ENCODE measurements around the gene CTNND1. TPM values are rescaled to one million over a fixed set of nuclear protein-coding genes. Genes with fewer than 3 reads are reported as not detected.

The CTNND1 gene
- total and polyA plus RNA-seq, 8 donors: 187 to 301 (median 263) TPM

DNA sequence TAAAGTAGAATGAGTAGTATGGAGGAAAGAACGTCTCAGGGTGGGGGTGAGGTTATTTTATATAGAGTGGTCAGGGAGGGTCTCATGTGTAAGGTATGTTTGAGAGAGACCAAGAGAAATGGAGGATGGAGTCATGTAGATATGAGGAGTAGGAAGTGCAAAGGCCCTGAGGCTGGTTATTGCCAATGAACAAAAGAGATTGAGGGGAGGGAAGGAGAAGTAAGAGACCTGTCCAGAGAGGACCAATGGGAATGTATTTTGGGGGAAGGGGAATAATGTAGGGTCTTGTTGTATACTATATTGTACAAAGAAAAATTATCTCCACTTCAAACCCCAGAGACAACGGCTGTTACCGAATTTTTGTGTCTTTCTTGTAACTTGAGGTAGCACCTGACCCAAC is 9.8 kb downstream of the CTNND1 start:
- ATAC-seq (no peak), DNase-seq (no peak)
- peak overlapping the region in 1 of 2 donors; percentile 82 for H3K27ac ChIP-seq
- no peaks in the 10 kb centered on the region for H3K9me3 ChIP-seq
- no peak overlapping the region for H3K4me3 ChIP-seq
- TF ChIP-seq, protein P1, sequence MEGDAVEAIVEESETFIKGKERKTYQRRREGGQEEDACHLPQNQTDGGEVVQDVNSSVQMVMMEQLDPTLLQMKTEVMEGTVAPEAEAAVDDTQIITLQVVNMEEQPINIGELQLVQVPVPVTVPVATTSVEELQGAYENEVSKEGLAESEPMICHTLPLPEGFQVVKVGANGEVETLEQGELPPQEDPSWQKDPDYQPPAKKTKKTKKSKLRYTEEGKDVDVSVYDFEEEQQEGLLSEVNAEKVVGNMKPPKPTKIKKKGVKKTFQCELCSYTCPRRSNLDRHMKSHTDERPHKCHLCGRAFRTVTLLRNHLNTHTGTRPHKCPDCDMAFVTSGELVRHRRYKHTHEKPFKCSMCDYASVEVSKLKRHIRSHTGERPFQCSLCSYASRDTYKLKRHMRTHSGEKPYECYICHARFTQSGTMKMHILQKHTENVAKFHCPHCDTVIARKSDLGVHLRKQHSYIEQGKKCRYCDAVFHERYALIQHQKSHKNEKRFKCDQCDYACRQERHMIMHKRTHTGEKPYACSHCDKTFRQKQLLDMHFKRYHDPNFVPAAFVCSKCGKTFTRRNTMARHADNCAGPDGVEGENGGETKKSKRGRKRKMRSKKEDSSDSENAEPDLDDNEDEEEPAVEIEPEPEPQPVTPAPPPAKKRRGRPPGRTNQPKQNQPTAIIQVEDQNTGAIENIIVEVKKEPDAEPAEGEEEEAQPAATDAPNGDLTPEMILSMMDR (IDR thresholded peaks at IDR 0.05): no peak
- H3K27me3 ChIP-seq: no peaks in the 10 kb centered on the region
- no peaks in the 10 kb centered on the region for H3K36me3 ChIP-seq
- H3K4me1 ChIP-seq: peaks cover 25 to 95% of the 10 kb centered on the region in 2 donors
- intact Hi-C loops (cut with DNase I): no loop called here

DNA sequence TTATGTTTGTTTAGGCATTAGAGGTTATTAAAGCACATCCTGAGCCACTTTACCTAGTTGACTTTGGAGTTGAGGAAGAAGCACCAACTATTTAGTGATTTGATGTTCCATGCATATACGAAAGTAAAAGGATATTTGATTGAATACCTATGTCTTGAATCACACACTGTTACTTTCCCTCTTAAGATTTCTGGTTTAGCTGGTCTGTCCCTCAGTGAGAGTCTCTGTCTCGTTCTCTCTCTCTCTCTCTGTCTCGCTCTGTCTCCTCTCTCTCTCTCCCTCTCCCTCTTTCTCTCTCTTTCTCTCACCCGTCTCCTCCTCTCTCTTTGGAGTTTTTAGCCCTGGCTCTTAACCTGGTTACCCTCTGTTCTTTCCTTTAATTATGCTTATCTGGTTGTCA is 11.0 kb downstream of the CTNND1 start:
- peak overlapping the region; percentile 49 to 82 for H3K27ac ChIP-seq
- H3K4me3 ChIP-seq: no peak overlapping the region
- no peaks in the 10 kb centered on the region for H3K9me3 ChIP-seq
- DNase-seq (no peak), ATAC-seq (peak; percentile 54)
- H3K4me1 ChIP-seq: peaks cover 34 to 96% of the 10 kb centered on the region in 2 donors
- H3K27me3 ChIP-seq: no peaks in the 10 kb centered on the region
- intact Hi-C loops (cut with DNase I): no loop called here
- H3K36me3 ChIP-seq: no peaks in the 10 kb centered on the region
- TF ChIP-seq, protein P1 (IDR thresholded peaks at IDR 0.05): no peak

DNA sequence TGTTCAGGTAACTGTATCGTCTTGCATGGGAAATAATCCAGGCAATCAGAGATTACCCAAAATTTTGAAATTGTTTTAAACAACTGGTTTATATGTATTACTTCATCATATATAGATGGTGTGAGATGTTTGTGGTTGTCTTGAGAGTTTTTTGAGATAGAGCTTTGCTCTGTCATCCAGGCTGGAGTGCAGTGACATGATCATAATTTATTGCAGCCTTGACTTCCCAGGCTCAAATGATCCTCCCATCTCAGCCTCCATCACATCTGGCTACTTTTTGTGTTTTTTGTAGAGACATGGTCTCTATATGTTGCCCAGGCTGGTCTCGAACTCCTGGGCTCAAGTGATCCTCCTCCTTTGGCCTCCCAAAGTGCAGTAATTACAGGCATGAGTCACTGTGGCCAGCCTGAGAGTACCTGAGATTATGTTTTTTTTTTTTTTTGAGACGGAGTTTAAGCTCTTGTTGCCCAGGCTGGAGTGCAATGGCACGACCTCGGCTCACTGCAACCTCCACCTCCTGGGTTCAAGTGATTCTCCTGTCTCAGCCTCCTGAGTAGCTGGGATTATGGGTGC is 11.5 kb downstream of the CTNND1 start:
- Histone ChIP-seq H3K36me3 (no peaks in the 10 kb centered on the region), H3K9me3 (no peaks in the 10 kb centered on the region), H3K27ac (peak overlapping the region in 1 of 2 donors; percentile 82), H3K27me3 (no peaks in the 10 kb centered on the region), H3K4me3 (no peak overlapping the region), H3K4me1 (peaks cover 39 to 96% of the 10 kb centered on the region in 2 donors)
- intact Hi-C loops (cut with DNase I): no loop called here
- TF ChIP-seq, protein P1 (IDR thresholded peaks at IDR 0.05): no peak
- DNase-seq (no peak), ATAC-seq (no peak)

DNA sequence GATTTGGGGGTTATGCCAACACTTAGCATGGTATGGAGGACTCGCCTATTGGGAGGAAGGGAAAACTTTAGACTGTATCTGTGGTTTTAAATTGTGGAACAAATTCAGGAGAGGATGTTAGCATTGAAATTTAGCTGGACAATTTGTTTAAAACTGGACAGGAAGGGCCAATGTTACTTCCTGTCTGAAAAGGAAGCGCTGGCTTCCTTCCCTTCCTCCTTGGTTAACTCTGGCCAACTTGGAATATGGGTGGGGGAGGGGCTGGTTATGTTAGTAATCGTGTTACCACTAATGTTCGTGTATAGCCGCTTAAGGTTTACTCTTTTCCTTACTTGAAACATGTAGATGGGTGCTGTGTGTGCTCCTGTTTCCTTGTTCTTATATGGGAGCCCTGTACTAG is 13.9 kb downstream of the CTNND1 start:
- H3K9me3 ChIP-seq: no peaks in the 10 kb centered on the region
- TF ChIP-seq, protein P1 (IDR thresholded peaks at IDR 0.05): no peak
- DNase-seq (peak in 1 of 4 donors; percentile 69), ATAC-seq (no peak)
- peaks cover 60 to 99% of the 10 kb centered on the region in 2 donors for H3K4me1 ChIP-seq
- no peaks in the 10 kb centered on the region for H3K36me3 ChIP-seq
- intact Hi-C loops (cut with DNase I): no loop called here
- H3K27ac ChIP-seq: peak overlapping the region; percentile 82 to 88
- no peaks in the 10 kb centered on the region for H3K27me3 ChIP-seq
- H3K4me3 ChIP-seq: peak overlapping the region in 1 of 2 donors; percentile 14

DNA sequence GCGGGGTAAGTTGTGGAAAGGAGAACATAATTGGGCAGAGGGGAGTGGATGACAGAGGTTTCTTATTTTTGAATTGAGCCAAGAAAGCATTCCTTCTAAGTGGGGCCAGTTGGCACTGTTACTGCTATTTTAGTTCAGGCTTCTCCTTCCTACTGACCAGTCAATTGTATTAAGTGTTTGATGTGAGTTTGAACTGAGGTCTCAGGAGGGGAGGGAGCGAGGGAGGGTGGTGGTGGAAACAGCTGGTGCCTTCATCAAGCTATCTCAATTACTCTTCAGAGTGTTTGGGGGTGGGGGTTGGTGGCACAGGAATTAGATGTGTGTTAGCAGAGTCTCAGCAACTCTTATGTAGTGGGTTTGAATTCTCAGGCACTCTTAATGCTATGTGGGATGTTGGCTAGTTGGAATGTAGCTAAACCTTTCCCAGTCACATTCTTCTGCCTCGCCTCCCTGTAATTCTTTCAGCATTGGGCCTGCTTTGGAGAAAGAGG is 14.5 kb downstream of the CTNND1 start:
- Histone ChIP-seq H3K36me3 (no peaks in the 10 kb centered on the region), H3K4me3 (peak overlapping the region in 1 of 2 donors; percentile 14), H3K9me3 (no peaks in the 10 kb centered on the region), H3K4me1 (peaks cover 66 to 99% of the 10 kb centered on the region in 2 donors), H3K27me3 (no peaks in the 10 kb centered on the region), H3K27ac (peak overlapping the region; percentile 82 to 88)
- TF ChIP-seq, protein P1 (IDR thresholded peaks at IDR 0.05): no peak
- peak; percentile 51 for ATAC-seq
- DNase-seq: peak in 3 of 4 donors; percentile 55 to 86 (median 76)
- intact Hi-C loops (cut with DNase I): no loop called here
